GM13977 (cell line): Measurements from ENCODE around the gene INPP5D.

Source experiments
- DNase-seq: peaks from one replicate; pipeline ENCODE4 v3.0.0; 2012; ENCODE audit warnings: low spot score
- in situ Hi-C: fragments of 300-500 bp; cut with MboI; formaldehyde crosslinking; loops from one replicate; pipeline ENCODE4 v1.12.0; 2022; ENCODE audit warnings: low sequenced_read_pairs, low pct_unique_long_range_greater_than_20kb, mixed read lengths, inconsistent platforms; ENCODE audit not compliant: unreplicated experiment
- TF ChIP-seq, protein P1 (sequence below): IDR thresholded peaks from 2 replicates; pipeline ENCODE4 v1.5.1; 2012; ENCODE audit warnings: mild to moderate bottlenecking, control low read depth; ENCODE audit not compliant: insufficient read depth; ENCODE audit errors: extremely low read depth, missing control alignments

Gene INPP5D

DNA sequence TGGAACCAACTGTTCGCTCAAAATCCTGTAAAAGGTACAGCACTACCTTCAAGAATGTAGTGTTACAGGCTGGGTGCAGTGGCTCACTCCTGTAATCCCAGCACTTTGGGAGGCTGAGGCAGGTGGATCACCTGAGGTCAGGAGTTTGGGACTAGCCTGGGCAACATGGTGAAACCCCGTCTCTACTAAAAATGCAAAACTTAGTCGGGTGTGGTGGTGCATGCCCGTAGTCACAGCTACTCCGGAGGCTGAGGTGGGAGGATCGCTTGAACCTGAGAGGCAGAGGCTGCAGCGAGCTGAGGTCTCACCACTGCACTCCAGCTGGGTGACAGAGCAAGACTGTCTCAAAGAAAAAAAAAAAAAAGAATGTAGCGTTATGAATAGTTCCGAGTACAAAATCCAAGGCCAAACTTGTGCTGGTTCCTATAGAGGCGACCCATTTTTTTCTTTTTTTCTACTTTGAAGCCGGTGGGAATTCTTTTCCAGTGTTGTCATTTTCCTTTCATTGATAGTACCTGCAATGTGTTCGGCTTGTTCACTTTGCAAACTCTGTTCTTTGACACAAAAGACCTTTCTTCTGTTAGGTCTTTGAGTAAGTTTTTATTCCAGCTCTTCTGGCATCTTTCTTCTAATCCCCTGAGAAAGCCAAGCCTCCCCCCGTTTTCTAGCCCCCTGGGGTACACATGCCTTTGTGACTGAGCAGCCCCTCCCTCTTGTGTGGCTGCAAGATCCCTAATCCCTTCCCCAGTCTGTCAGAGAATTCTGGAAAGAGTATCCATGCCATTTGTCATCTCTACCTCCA, 25.1 kb downstream of the INPP5D start:
- in situ Hi-C loops: no loop called here
- TF ChIP-seq, protein P1, sequence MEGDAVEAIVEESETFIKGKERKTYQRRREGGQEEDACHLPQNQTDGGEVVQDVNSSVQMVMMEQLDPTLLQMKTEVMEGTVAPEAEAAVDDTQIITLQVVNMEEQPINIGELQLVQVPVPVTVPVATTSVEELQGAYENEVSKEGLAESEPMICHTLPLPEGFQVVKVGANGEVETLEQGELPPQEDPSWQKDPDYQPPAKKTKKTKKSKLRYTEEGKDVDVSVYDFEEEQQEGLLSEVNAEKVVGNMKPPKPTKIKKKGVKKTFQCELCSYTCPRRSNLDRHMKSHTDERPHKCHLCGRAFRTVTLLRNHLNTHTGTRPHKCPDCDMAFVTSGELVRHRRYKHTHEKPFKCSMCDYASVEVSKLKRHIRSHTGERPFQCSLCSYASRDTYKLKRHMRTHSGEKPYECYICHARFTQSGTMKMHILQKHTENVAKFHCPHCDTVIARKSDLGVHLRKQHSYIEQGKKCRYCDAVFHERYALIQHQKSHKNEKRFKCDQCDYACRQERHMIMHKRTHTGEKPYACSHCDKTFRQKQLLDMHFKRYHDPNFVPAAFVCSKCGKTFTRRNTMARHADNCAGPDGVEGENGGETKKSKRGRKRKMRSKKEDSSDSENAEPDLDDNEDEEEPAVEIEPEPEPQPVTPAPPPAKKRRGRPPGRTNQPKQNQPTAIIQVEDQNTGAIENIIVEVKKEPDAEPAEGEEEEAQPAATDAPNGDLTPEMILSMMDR: no peak
- DNase-seq: no peak

DNA sequence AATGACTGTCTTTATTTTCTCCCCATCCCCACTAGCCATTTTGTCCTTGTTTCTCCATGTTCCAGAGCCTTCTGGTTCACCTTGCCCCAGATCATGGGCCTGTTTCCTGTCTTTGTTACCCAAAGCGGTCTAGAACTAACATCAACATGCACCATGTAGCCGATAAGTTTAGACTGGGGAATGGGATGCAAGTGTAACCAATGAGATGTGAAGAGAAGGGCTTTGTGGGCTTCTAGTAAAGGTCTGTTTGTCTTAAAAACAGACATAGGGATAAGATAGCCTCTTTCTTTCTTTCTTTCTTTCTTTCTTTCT, 25.7 kb downstream of the INPP5D start:
- no peak for DNase-seq
- TF ChIP-seq, protein P1: no peak
- in situ Hi-C loops: no loop called here

DNA sequence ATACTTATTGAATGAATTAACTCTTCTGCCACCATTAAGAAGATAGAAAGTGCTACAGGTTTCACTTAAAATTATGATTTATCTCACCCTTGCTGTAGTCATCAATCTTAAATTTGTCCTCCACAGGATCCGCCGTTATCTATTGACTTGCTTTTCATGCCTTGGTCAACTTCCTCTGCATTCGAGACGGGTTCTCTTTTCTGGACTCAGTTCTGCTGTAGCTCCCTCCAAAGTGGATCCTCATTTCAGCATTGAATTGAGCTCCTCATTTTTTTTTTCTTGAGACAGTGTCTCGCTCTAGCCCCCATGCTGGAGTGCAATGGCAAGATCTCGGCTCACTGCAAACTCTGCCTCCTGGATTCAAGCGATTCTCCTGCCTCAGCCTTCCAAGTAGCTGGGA, 27.6 kb downstream of the INPP5D start:
- no peak for DNase-seq
- TF ChIP-seq, protein P1: no peak
- in situ Hi-C loops: no loop called here

DNA sequence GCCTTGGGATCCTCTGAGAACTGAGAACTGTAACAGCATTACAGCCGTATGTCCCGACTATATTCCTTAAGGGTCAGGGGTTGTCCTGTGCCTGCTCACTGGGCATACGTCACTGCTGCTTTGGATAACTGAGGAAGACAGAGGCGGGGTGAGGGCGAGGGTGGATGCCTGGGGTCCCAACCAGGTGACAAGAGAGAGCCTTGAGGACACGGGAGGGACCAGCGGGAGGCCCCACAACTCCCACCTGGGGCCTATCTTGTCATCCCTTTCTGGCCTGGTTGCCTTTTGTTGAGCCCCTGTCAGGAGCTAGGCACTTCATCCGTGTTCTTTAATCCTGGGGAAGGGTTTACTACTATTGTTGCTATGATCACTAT, 28.8 kb downstream of the INPP5D start:
- in situ Hi-C loops: no loop called here
- TF ChIP-seq, protein P1: no peak
- no peak for DNase-seq

DNA sequence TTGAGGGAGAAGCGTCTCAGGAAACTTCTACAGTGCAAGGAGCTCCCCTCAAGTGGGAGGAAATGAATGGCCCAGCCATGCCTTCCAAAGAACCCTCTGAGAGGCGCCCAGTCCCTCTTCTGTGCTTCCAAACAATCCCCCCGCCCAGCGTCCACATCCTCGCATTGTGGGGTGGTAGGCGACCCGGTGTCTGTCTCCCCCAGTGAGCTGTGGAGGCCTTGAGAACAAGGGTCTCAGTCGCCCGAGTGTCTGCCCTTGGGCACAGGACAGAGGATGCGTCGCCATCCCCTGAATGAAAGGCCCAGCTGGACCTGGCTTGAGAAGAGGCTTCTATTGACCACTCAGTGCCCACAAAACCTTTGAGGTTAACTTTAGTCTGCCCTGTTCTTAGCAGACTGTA, 29.7 kb downstream of the INPP5D start:
- TF ChIP-seq, protein P1: no peak
- no peak for DNase-seq
- in situ Hi-C loops: no loop called here

DNA sequence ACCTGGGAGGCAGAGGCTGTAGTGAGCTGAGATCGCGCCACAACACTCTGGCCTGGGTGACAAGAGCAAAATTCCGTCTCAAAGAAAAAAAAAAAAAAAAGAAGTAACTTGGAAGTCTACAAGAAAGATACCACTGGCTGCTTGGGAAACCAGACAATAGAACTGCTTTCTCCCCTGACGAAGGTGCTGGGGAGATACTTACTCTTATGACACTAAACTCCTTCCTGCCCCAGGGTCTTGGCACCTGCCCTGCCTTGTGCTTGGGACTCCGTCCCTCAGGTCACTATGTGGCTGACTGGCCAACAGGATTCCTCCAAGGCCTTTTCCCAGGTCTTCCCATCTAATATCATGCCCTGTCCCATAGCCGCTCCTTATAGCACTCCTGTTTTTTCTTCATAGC, 30.7 kb downstream of the INPP5D start:
- DNase-seq: no peak
- in situ Hi-C loops: no loop called here
- TF ChIP-seq, protein P1: no peak
